MCF 10A (cell line): Measurements from ENCODE around the gene GOSR1. TPM values are rescaled to one million over a fixed set of nuclear protein-coding genes. Genes with fewer than 3 reads are reported as not detected.

Experiments used
- BruUV-seq: library from RNA; stranded (reverse); fragments of 400-500 nt; replicated peaks from 2 replicates; lab custom pipeline; 2021; lab: Mats Ljungman, UMichigan
- CTCF ChIA-PET: fragments of 300-600 bp; sonication (Branson Sonifier 250); formaldehyde crosslinking; extraction: SDS; loops from one replicate; lab custom pipeline; 2021; ENCODE audit warnings: antibody characterized with exemption, inconsistent platforms; lab: Yijun Ruan, JAX
- POLR2A ChIA-PET: fragments of 300-600, 350-650 bp; sonication (Branson Sonifier 250); formaldehyde crosslinking; extraction: SDS; loops from one replicate; lab custom pipeline; 2020; ENCODE audit warnings: antibody characterized with exemption, inconsistent platforms; lab: Yijun Ruan, JAX
- DNase-seq: peaks from one replicate; pipeline ENCODE4 v3.0.0-alpha.2; 2018; ENCODE audit not compliant: unreplicated experiment
- H3K27ac Mint-ChIP-seq: one replicate; pipeline ENCODE4 v1.8.0; 2022; ENCODE audit warnings: mild to moderate bottlenecking, low read depth, mixed read lengths; ENCODE audit not compliant: unreplicated experiment
- H3K27me3 Mint-ChIP-seq: one replicate; pipeline ENCODE4 v1.8.0; 2022; ENCODE audit warnings: mixed read lengths; ENCODE audit not compliant: insufficient read depth, unreplicated experiment
- H3K36me3 Mint-ChIP-seq: one replicate; pipeline ENCODE4 v1.8.0; 2022; ENCODE audit warnings: mild to moderate bottlenecking, moderate library complexity, mixed read lengths; ENCODE audit not compliant: insufficient read depth, unreplicated experiment
- H3K4me1 Mint-ChIP-seq: one replicate; pipeline ENCODE4 v1.8.0; 2022; ENCODE audit warnings: mixed read lengths; ENCODE audit not compliant: insufficient read depth, unreplicated experiment
- H3K4me3 Mint-ChIP-seq: one replicate; pipeline ENCODE4 v1.8.0; 2022; ENCODE audit warnings: mild to moderate bottlenecking, moderate library complexity, mixed read lengths; ENCODE audit not compliant: unreplicated experiment
- H3K9me3 Mint-ChIP-seq: one replicate; pipeline ENCODE4 v1.8.0; 2022; ENCODE audit warnings: mixed read lengths; ENCODE audit not compliant: unreplicated experiment
- CTCF ChIP-seq: fragments of 200-600 bp; IDR thresholded peaks from one replicate; pipeline ENCODE4 v1.8.0; 2022; ENCODE audit warnings: antibody characterized with exemption, mild to moderate bottlenecking; ENCODE audit not compliant: unreplicated experiment
- intact Hi-C: fragments of 100-400 bp; cut with micrococcal nuclease; formaldehyde crosslinking; loops from 2 replicates; pipeline ENCODE4 v1.14.1; 2022
- total RNA-seq: library from RNA; stranded (reverse); gene quantifications from 2 replicates; pipeline ENCODE4 v1.2.3, GENCODE V29; 2022

The GOSR1 gene
- total RNA-seq, 1 experiment from 2014 or later: 57.6 TPM

GRCh38 chr17:30576326-30576861 lies 99.2 kb downstream of the GOSR1 start:
- no peak for TF ChIP-seq CTCF
- no TSS peak for BruUV-seq
- Mint-ChIP-seq H3K27me3 (peaks cover 16% of the 10 kb centered on the region), H3K36me3 (no peaks in the 10 kb centered on the region), H3K27ac (no peak overlapping the region), H3K4me3 (no peak overlapping the region), H3K9me3 (no peaks in the 10 kb centered on the region), H3K4me1 (peaks cover 9% of the 10 kb centered on the region)
- POLR2A ChIA-PET: interaction anchor here (0.7 kb wide), 1 partner anchor 1436 kb away, joined by 4 read pairs; no protein-coding TSS in a partner anchor
- CTCF ChIA-PET: no interaction called here
- DNase-seq: no peak
- intact Hi-C loops: no loop called here

Other genes with a start within 250 kb of the GOSR1 start
- gene SLC6A4, start 241.7 kb upstream of the GOSR1 start, total RNA-seq: not detected in 2 replicates
- gene BLMH, start 185.5 kb upstream of the GOSR1 start, total RNA-seq: 28.2 and 28.3 TPM in 2 replicates
- not detected in 2 replicates for gene TMIGD1, start 143.4 kb upstream of the GOSR1 start, total RNA-seq
- 47.9 and 67.4 TPM in 2 replicates for gene CPD, start 98.5 kb upstream of the GOSR1 start, total RNA-seq